Tibial nerve (tissue), 4 donors: Measurements from ENCODE around the gene TRPV6.

ENCODE experiments used
- CTCF ChIP-seq, 5 experiments: fragments of 200-600 bp in 3 of 5; fragments of 450-650 bp in 2 of 5; sonication (generic) in 3 of 5; IDR thresholded peaks; one replicate each; pipeline ENCODE4 v1.5.1; 2016 to 2019; ENCODE audit warnings: antibody characterized with exemption in 5 of 5, mild to moderate bottlenecking in 3 of 5, moderate library complexity in 2 of 5
- EP300 ChIP-seq, 2 donors: sonication (generic); formaldehyde crosslinking; IDR thresholded peaks; one replicate each; pipeline ENCODE4 v1.6.1; 2017; ENCODE audit warnings: antibody characterized with exemption in 2 of 2, mild to moderate bottlenecking in 1 of 2
- POLR2A ChIP-seq, 2 donors: fragments of 450-650 bp; IDR thresholded peaks; one replicate each; pipeline ENCODE4 v1.6.1; 2017; ENCODE audit warnings: antibody characterized with exemption in 2 of 2, mild to moderate bottlenecking in 2 of 2, moderate library complexity in 2 of 2

- TF ChIP-seq CTCF (IDR thresholded peaks at IDR 0.05) (no peak), POLR2A (IDR thresholded peaks at IDR 0.05) (no peak), EP300 (IDR thresholded peaks at IDR 0.05) (no peak)
These were observed 1.3 kb downstream of the TRPV6 start for GRCh38 chr7:142884286-142884640.
